K562 (cell line): Measurements from ENCODE around the gene PHB1. TPM values are rescaled to one million over a fixed set of nuclear protein-coding genes. Genes with fewer than 3 reads are reported as not detected.
"Not testable (repeated sequence)": the region's sequence is repeated elsewhere in the genome, so short reads cannot be mapped to it uniquely, and the experiment has no call there.

Source experiments
- ATF1 ChIP-seq, 2 experiments: fragments of 450-650 bp in 1 of 2; IDR thresholded peaks; 2 replicates each; pipeline ENCODE4 v1.6.1; 2016; ENCODE audit warnings: missing compliant biosample characterization in 1 of 2, missing genetic modification characterization in 1 of 2
- CTBP1 ChIP-seq: fragments of 450-650 bp; IDR thresholded peaks from 2 replicates; pipeline ENCODE4 v1.6.1; 2016; ENCODE audit warnings: borderline replicate concordance
- DPF2 ChIP-seq: fragments of 450-650 bp; IDR thresholded peaks from 2 replicates; pipeline ENCODE4 v1.6.1; 2016
- EHMT2 ChIP-seq: fragments of 450-650 bp; IDR thresholded peaks from 2 replicates; pipeline ENCODE4 v1.6.1; 2018; ENCODE audit warnings: antibody characterized with exemption
- EP300 ChIP-seq: IDR thresholded peaks from 2 replicates; pipeline ENCODE4 v1.6.1; 2012; ENCODE audit warnings: low read length, improper control_type of control experiment
- ESRRA ChIP-seq: fragments of 450-650 bp; IDR thresholded peaks from 2 replicates; pipeline ENCODE4 v1.6.1; 2014; ENCODE audit warnings: low read depth, mild to moderate bottlenecking, moderate library complexity, borderline replicate concordance
- ETV1 ChIP-seq: fragments of 450-650 bp; conservative IDR thresholded peaks from 2 replicates; pipeline ENCODE4 v1.6.1; 2016; ENCODE audit warnings: missing genetic modification characterization, control low read depth, low read depth, missing compliant biosample characterization
- FOXA3 ChIP-seq, 2 experiments: fragments of 450-650 bp in 1 of 2; sonication (generic) in 1 of 2; formaldehyde crosslinking; IDR thresholded peaks in 1 of 2; conservative IDR thresholded peaks in 1 of 2; 2 replicates each; pipeline versions ENCODE4 v1.4.0 to v1.8.0; 2020 to 2022; ENCODE audit warnings: mild to moderate bottlenecking in 2 of 2, missing genetic modification reagents in 1 of 2
- GATA2 ChIP-seq: sonication (generic); formaldehyde crosslinking; IDR thresholded peaks from 2 replicates; pipeline ENCODE4 v1.4.0; 2020; ENCODE audit warnings: mild to moderate bottlenecking, missing genetic modification reagents
- HBP1 ChIP-seq: fragments of 450-650 bp; formaldehyde crosslinking; IDR thresholded peaks from 2 replicates; pipeline ENCODE4 v1.4.0; 2022; ENCODE audit warnings: missing genetic modification characterization
- L3MBTL2 ChIP-seq: fragments of 450-650 bp; IDR thresholded peaks from 2 replicates; pipeline ENCODE4 v1.6.1; 2016; ENCODE audit warnings: mild to moderate bottlenecking, moderate library complexity
- MEF2D ChIP-seq: conservative IDR thresholded peaks from 2 replicates; pipeline ENCODE4 v1.6.1; 2016; ENCODE audit warnings: low read depth, missing genetic modification characterization, missing compliant biosample characterization
- MTA3 ChIP-seq: fragments of 450-650 bp; formaldehyde crosslinking; IDR thresholded peaks from 2 replicates; pipeline ENCODE4 v1.6.1; 2017; ENCODE audit warnings: mild to moderate bottlenecking, borderline replicate concordance
- NFIC ChIP-seq: fragments of 450-650 bp; IDR thresholded peaks from 2 replicates; pipeline ENCODE4 v1.6.1; 2017; ENCODE audit warnings: mild to moderate bottlenecking, inconsistent platforms
- RAD21 ChIP-seq, 2 experiments: fragments of 250-450 bp in 1 of 2; fragments of 450-650 bp in 1 of 2; sonication (Bioruptor Pico) in 1 of 2; formaldehyde crosslinking in 1 of 2; IDR thresholded peaks in 1 of 2; conservative IDR thresholded peaks in 1 of 2; 2 replicates each; pipeline versions ENCODE4 v1.4.0 to v1.8.0; 2020 to 2022; ENCODE audit warnings: mild to moderate bottlenecking in 2 of 2, moderate library complexity in 1 of 2
- SMAD4 ChIP-seq: fragments of 250-450 bp; sonication (Bioruptor Pico); conservative IDR thresholded peaks from 2 replicates; pipeline ENCODE4 v1.8.0; 2021; ENCODE audit warnings: inconsistent platforms, mild to moderate bottlenecking, moderate library complexity
- SMARCA4 ChIP-seq: fragments of 450-650 bp; IDR thresholded peaks from 2 replicates; pipeline ENCODE4 v1.6.1; 2016
- SMARCE1 ChIP-seq: fragments of 450-650 bp; IDR thresholded peaks from 2 replicates; pipeline ENCODE4 v1.7.1; 2016; ENCODE audit warnings: mild to moderate bottlenecking
- TAL1 ChIP-seq: fragments of 450-650 bp; IDR thresholded peaks from 2 replicates; pipeline ENCODE4 v1.6.1; 2016; ENCODE audit warnings: mild to moderate bottlenecking
- TCF15 ChIP-seq: fragments of 250-450 bp; sonication (Bioruptor Pico); IDR thresholded peaks from 2 replicates; pipeline ENCODE4 v1.8.0; 2022; ENCODE audit warnings: moderate library complexity, mild to moderate bottlenecking, inconsistent platforms
- polyA plus RNA-seq, 8 experiments: library from polyadenylated mRNA; depleted of rRNA in 4 of 8; stranded (reverse) in 5 of 8; unstranded in 3 of 8; fragments of >200 nt; fragmentation: Nextera tagmentation in 2 of 8; fragmentation: Illumina TruSeq in 1 of 8; extraction: Ambion mirVana in 2 of 8; extraction: Trizol in 1 of 8; gene quantifications; 2 replicates each; pipeline versions ENCODE4 v1.2.1 to v1.2.3, GENCODE V29; 2011 to 2014; ENCODE audit warnings: inconsistent platforms in 1 of 8, missing spikeins in 1 of 8
- total RNA-seq, 7 experiments: library from RNA; depleted of rRNA in 6 of 7; stranded (reverse); fragments of >200 nt in 6 of 7; fragmentation: Illumina TruSeq in 2 of 7; extraction: Trizol in 2 of 7; gene quantifications; 2 replicates each; pipeline versions ENCODE4 v1.2.1 to v1.2.3, GENCODE V29; 2011 to 2021; ENCODE audit warnings: low replicate concordance in 1 of 7
- TF ChIP-seq, protein P1 (sequence below): fragments of 450-650 bp; IDR thresholded peaks from 2 replicates; pipeline ENCODE4 v1.6.1; 2016
- TF ChIP-seq, protein P2 (sequence below): fragments of 200-800 bp; sonication (Bioruptor generic); IDR thresholded peaks from 2 replicates; pipeline ENCODE4 v1.6.1; 2017; ENCODE audit warnings: missing genetic modification characterization, missing compliant biosample characterization
- TF ChIP-seq, protein P3 (sequence below): fragments of 450-650 bp; conservative IDR thresholded peaks from 2 replicates; pipeline ENCODE4 v1.6.1; 2016; ENCODE audit warnings: missing genetic modification characterization, low read depth, mild to moderate bottlenecking, missing compliant biosample characterization, moderate library complexity

The PHB1 gene
- total and polyA plus RNA-seq, 9 of the 15 experiments (the other 6 are each of a cell fraction or from before 2014, with no cell fraction given), result 191 to 818 (median 349) TPM

DNA sequence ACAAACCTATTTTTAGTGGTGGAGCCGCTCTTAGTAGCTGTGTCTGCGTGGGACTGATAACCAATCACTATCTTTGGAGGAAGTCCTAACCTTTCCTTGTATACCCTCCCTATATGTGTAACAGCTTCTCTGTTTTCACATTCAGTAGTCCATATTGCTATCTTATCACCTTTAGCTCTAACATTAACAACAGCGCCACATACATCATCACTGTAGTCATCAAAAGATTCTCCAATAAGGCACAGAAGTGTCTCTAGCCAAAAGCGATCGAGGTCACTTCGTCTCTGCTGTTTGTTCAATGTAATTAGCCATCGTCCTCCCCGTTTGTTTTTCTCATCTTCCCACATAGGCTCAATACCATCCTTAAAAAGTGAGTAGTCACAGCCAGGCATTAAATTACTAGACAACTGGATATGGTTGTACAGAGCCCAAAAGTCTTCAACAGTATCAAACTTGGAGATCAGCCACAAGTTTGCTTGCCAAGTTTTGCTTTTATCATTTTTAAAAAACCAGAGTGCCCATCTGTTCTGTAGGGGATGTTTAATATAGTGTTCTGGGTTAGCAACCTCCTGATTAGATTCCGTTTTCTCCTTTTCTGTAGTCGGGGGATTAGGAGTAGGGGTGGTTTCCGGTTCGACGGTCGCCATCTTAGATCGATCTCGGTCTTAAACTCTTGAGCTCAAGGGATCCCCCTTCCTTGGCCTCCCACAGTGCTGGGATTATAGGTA is 9.8 kb upstream of the PHB1 start (continued):
- peak in 1 of 2 experiments; percentile 52; a peak in 2 of 4 replicates for TF ChIP-seq FOXA3 (CRISPR knock-in tag; conservative IDR thresholded peaks at IDR 0.05 in 1 of 2, IDR thresholded peaks at IDR 0.05 in 1 of 2)
- TF ChIP-seq ESRRA, result peak; percentile 11; the same call in 1 of the 2 replicates
- TF ChIP-seq, protein P1, sequence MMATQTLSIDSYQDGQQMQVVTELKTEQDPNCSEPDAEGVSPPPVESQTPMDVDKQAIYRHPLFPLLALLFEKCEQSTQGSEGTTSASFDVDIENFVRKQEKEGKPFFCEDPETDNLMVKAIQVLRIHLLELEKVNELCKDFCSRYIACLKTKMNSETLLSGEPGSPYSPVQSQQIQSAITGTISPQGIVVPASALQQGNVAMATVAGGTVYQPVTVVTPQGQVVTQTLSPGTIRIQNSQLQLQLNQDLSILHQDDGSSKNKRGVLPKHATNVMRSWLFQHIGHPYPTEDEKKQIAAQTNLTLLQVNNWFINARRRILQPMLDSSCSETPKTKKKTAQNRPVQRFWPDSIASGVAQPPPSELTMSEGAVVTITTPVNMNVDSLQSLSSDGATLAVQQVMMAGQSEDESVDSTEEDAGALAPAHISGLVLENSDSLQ, result peak; percentile 27; the same call in 1 of the 2 replicates
- TF ChIP-seq TCF15 (CRISPR knock-in tag), result 0 out of 2 replicates have a peak, but pooled peaks have one; percentile 20
- TF ChIP-seq EP300, result 0 out of 2 replicates have a peak, but pooled peaks have one; percentile 20
- TF ChIP-seq, protein P2, sequence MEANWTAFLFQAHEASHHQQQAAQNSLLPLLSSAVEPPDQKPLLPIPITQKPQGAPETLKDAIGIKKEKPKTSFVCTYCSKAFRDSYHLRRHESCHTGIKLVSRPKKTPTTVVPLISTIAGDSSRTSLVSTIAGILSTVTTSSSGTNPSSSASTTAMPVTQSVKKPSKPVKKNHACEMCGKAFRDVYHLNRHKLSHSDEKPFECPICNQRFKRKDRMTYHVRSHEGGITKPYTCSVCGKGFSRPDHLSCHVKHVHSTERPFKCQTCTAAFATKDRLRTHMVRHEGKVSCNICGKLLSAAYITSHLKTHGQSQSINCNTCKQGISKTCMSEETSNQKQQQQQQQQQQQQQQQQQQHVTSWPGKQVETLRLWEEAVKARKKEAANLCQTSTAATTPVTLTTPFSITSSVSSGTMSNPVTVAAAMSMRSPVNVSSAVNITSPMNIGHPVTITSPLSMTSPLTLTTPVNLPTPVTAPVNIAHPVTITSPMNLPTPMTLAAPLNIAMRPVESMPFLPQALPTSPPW (CRISPR knock-in tag), result 0 out of 2 replicates have a peak, but pooled peaks have one; percentile 35
- TF ChIP-seq NFIC, result peak; percentile 91
- TF ChIP-seq HBP1, result 0 out of 2 replicates have a peak, but pooled peaks have one; percentile 13
- TF ChIP-seq GATA2 (CRISPR knock-in tag), result peak; percentile 56
- TF ChIP-seq DPF2, result peak; percentile 76
- TF ChIP-seq SMARCE1, result peak; percentile 43; the same call in 1 of the 2 replicates
- TF ChIP-seq SMAD4 (CRISPR knock-in tag), result peak; percentile 44
- TF ChIP-seq, protein P3, sequence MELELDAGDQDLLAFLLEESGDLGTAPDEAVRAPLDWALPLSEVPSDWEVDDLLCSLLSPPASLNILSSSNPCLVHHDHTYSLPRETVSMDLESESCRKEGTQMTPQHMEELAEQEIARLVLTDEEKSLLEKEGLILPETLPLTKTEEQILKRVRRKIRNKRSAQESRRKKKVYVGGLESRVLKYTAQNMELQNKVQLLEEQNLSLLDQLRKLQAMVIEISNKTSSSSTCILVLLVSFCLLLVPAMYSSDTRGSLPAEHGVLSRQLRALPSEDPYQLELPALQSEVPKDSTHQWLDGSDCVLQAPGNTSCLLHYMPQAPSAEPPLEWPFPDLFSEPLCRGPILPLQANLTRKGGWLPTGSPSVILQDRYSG, result peak; percentile 70
- peak; percentile 46; the same call in 1 of the 2 replicates for TF ChIP-seq ETV1
- TF ChIP-seq SMARCA4, result peak; percentile 71
- TF ChIP-seq TAL1, result peak; percentile 76
- TF ChIP-seq CTBP1, result peak; percentile 75; the same call in 1 of the 2 replicates
- TF ChIP-seq MEF2D (tag), result peak; percentile 78
- TF ChIP-seq L3MBTL2, result peak; percentile 51
- TF ChIP-seq RAD21 (CRISPR knock-in tag; conservative IDR thresholded peaks at IDR 0.05 in 1 of 2, IDR thresholded peaks at IDR 0.05 in 1 of 2), result 0 out of 4 replicates have a peak, but pooled peaks of 1 of the 2 experiments have one; percentile 14
- peak; percentile 90 for TF ChIP-seq EHMT2
- TF ChIP-seq ATF1 (CRISPR knock-in tag; IDR thresholded peaks at IDR 0.05), result not testable (repeated sequence)
- TF ChIP-seq ATF1 (tag; IDR thresholded peaks at IDR 0.05), result peak; percentile 74
- TF ChIP-seq MTA3, result 0 out of 2 replicates have a peak, but pooled peaks have one; percentile 30
